ENCODE results near the gene IFNGR1. TPM values are rescaled to one million over a fixed set of nuclear protein-coding genes. Genes with fewer than 3 reads are reported as not detected.

IFNGR1 gene
- total RNA-seq, 3 donors from 2014 or later (not counting 1 experiment from before 2014, with no cell fraction given), result 77.5 to 128 (median 100) TPM

DNA sequence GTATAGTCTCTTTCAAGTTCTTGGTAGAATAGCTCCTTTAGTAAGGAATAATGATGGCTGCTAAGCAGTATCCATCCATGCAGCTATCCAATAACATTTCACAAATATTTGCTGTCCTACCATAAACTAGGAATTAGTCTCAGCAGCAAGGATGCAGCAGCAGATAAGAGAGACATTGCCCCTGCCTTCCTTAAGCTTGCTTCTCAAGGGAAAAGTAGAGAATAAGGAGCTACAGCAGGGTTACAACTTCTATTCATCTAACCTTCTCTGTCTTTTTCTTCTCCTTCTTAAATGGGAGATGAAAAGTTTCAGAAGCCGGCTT is 48.2 kb downstream of the IFNGR1 start:
- Mint-ChIP-seq H3K36me3 (no peaks in the 10 kb centered on the region), H3K4me3 (no peak overlapping the region), H3K27ac (no peak overlapping the region), H3K27me3 (ENCODE audit: low read depth in 2 of 2) (peaks cover 6 to 12% of the 10 kb centered on the region in 2 donors), H3K4me1 (peaks cover 7 to 10% of the 10 kb centered on the region in 2 donors), H3K9me3 (no peaks in the 10 kb centered on the region)
- H3K9me3 ChIP-seq (ENCODE audit: control insufficient read depth, insufficient read depth, low read length), result no peaks in the 10 kb centered on the region
- H3K4me1 ChIP-seq (ENCODE audit: control insufficient read depth, insufficient read depth, low read length), result peaks cover 14% of the 10 kb centered on the region
- WGBS (ENCODE audit: insufficient coverage), result no CpG with 5 or more reads among the region's 1 CpG
- DNase-seq (no peak), ATAC-seq (no peak)
- H3K4me3 ChIP-seq (ENCODE audit: low read length), result no peak overlapping the region
- no peaks in the 10 kb centered on the region for H3K27me3 ChIP-seq (ENCODE audit: control insufficient read depth, insufficient read depth, low read length)
- H3K27ac ChIP-seq (ENCODE audit: low read length), result no peak overlapping the region
- no peaks in the 10 kb centered on the region for H3K36me3 ChIP-seq (ENCODE audit: control insufficient read depth, insufficient read depth, low read length)
- intact Hi-C loops (cut with micrococcal nuclease), result no loop called here
- TF ChIP-seq, protein P1, sequence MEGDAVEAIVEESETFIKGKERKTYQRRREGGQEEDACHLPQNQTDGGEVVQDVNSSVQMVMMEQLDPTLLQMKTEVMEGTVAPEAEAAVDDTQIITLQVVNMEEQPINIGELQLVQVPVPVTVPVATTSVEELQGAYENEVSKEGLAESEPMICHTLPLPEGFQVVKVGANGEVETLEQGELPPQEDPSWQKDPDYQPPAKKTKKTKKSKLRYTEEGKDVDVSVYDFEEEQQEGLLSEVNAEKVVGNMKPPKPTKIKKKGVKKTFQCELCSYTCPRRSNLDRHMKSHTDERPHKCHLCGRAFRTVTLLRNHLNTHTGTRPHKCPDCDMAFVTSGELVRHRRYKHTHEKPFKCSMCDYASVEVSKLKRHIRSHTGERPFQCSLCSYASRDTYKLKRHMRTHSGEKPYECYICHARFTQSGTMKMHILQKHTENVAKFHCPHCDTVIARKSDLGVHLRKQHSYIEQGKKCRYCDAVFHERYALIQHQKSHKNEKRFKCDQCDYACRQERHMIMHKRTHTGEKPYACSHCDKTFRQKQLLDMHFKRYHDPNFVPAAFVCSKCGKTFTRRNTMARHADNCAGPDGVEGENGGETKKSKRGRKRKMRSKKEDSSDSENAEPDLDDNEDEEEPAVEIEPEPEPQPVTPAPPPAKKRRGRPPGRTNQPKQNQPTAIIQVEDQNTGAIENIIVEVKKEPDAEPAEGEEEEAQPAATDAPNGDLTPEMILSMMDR (IDR thresholded peaks at IDR 0.05), result no peak

DNA sequence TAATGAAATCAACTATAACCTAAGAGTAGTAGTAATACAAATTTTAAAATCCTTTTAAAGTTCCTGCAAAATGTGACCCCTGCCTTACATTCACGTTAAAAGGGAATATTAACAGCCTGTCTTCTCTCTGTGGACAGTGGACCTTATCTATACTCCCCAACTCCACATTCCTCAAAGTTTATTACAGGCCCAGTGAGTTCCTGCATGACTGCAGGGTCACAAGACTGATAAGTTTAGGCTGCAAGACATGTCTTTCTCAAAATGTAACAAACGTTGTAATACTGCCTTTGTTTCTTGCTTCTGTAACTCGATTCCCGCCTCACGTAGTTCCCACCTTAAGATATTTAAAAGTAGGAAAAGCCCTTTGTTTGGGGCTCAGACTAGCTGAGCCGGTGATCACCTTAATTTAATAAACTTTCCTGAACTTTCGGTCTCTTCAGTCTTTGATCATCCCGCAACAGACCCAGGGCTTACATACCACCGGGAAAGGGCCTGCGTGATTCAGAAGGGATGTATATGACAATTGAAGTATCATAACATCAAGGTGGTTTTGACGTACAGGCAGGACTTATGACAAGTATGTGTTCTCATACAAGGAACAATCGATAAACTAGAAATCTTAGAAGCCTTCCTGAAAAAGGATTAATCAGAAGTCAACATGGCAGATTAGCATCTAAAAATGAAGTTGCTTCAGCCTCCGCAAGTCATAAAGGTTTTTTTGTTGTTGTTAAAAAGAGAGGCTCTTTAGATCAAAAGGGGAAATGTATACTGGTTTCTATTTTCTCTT is 48.7 kb downstream of the IFNGR1 start:
- 94% methylated on average over 13 of the region's 13 CpGs for WGBS (ENCODE audit: insufficient coverage)
- Histone ChIP-seq H3K36me3 (ENCODE audit: control insufficient read depth, insufficient read depth, low read length) (no peaks in the 10 kb centered on the region), H3K4me3 (ENCODE audit: low read length) (no peak overlapping the region), H3K27me3 (ENCODE audit: control insufficient read depth, insufficient read depth, low read length) (no peaks in the 10 kb centered on the region), H3K27ac (ENCODE audit: low read length) (no peak overlapping the region), H3K4me1 (ENCODE audit: control insufficient read depth, insufficient read depth, low read length) (peaks cover 20% of the 10 kb centered on the region), H3K9me3 (ENCODE audit: control insufficient read depth, insufficient read depth, low read length) (no peaks in the 10 kb centered on the region)
- H3K4me1 Mint-ChIP-seq, result peaks cover 13 to 15% of the 10 kb centered on the region in 2 donors
- no peak for DNase-seq
- no peaks in the 10 kb centered on the region for H3K9me3 Mint-ChIP-seq
- H3K4me3 Mint-ChIP-seq, result no peak overlapping the region
- TF ChIP-seq, protein P1 (IDR thresholded peaks at IDR 0.05), result no peak
- no peaks in the 10 kb centered on the region for H3K36me3 Mint-ChIP-seq
- ATAC-seq, result no peak
- intact Hi-C loops (cut with micrococcal nuclease), result no loop called here
- peaks cover 6 to 12% of the 10 kb centered on the region in 2 donors for H3K27me3 Mint-ChIP-seq (ENCODE audit: low read depth in 2 of 2)
- H3K27ac Mint-ChIP-seq, result no peak overlapping the region

DNA sequence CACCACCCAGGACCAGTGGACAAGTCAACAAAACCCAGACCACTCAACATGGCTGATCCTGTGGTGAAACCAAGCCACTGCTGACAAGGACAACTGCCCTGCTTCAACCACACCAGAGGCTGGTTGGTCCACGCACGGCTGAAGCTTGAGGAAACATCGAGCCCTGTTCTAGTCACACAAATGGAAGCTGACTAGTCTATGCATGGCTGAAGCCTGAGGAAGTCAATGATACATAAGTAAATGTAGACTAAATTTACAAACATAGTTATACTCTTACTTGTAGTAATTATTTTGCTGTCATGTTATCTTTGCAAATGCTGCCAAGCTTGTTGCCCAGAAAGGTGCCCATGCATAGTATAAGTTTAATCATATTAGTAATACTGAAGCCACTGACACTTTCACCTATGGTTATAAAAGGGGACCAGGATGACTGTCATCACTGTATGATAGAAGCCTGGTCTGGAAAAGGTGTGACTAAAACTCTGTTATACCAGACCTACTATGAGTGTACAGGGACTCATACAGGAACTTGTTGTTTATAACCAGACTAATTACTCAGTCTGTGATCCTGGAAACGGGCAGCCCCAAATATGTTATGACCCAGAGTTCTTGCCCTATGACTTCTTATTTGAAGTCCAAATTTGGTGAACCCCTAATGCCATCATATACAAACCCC is 51.3 kb downstream of the IFNGR1 start:
- Mint-ChIP-seq H3K4me1 (peaks cover 35 to 40% of the 10 kb centered on the region in 2 donors), H3K36me3 (peaks cover 7% of the 10 kb centered on the region), H3K27me3 (ENCODE audit: low read depth in 2 of 2) (peaks cover 13 to 22% of the 10 kb centered on the region in 2 donors), H3K27ac (no peak overlapping the region), H3K4me3 (no peak overlapping the region), H3K9me3 (peaks cover 0 to 5% of the 10 kb centered on the region in 2 donors)
- no peak for DNase-seq
- no peak for ATAC-seq
- H3K9me3 ChIP-seq (ENCODE audit: control insufficient read depth, insufficient read depth, low read length), result peaks cover 6% of the 10 kb centered on the region
- intact Hi-C loops (cut with micrococcal nuclease), result loop anchor here (5.0 kb wide), 1 partner anchor 76 kb away; no protein-coding TSS in a partner anchor
- peaks cover 33% of the 10 kb centered on the region for H3K4me1 ChIP-seq (ENCODE audit: control insufficient read depth, insufficient read depth, low read length)
- WGBS (ENCODE audit: insufficient coverage), result 83% methylated on average over 4 of the region's 4 CpGs
- no peaks in the 10 kb centered on the region for H3K27me3 ChIP-seq (ENCODE audit: control insufficient read depth, insufficient read depth, low read length)
- TF ChIP-seq, protein P1 (IDR thresholded peaks at IDR 0.05), result no peak
- no peaks in the 10 kb centered on the region for H3K36me3 ChIP-seq (ENCODE audit: control insufficient read depth, insufficient read depth, low read length)
- H3K4me3 ChIP-seq (ENCODE audit: low read length), result no peak overlapping the region
- no peak overlapping the region for H3K27ac ChIP-seq (ENCODE audit: low read length)
